Dedifferentiated amniotic fluid mesenchymal stem cell (primary cell): ENCODE data around the gene ZNF526.

Experiments used
- DNase-seq: peaks from one replicate; pipeline ENCODE4 v3.0.0-alpha.2; 2016; ENCODE audit errors: extremely low spot score

The ZNF526 gene

GRCh38 chr19:42246143-42246921, 26.2 kb downstream of the ZNF526 start:
- DNase-seq, result peak; percentile 79

DNA sequence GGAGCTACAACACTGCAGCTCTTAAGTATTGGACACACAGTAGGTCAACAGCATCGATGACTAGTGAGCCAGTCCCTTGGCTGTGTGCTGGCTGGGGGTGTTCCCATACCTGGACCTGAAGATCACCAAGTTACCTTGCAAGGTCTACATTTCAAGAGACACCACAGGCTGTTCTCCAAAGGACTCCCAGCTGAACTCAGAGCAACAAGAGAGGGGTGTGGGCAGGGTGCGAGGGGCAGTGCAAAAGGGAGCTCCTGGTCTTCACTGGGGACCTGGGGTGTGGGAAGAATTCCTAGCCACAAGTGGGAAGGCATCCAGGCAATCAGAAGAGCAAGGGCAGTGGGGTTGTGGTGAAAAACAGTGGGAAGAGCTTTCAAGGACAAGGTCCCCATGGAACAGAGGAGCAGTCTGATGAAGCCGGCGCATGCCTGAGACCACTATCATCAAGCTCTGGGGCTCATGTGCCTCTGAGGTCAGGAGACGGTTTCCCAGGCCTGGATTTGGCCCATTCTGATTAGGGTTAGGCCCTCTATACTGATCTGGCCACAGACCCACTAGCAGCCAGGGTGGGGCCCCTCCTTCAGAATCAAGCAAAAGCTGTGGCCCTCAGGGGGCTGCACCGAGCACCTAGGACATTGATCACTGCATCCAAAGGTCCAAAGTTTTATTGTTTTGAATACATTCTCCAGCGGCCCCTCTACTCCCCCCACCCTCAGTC, 27.0 kb downstream of the ZNF526 start:
- DNase-seq, result no peak

GRCh38 chr19:42247640-42248199, 27.6 kb downstream of the ZNF526 start:
- no peak for DNase-seq

DNA sequence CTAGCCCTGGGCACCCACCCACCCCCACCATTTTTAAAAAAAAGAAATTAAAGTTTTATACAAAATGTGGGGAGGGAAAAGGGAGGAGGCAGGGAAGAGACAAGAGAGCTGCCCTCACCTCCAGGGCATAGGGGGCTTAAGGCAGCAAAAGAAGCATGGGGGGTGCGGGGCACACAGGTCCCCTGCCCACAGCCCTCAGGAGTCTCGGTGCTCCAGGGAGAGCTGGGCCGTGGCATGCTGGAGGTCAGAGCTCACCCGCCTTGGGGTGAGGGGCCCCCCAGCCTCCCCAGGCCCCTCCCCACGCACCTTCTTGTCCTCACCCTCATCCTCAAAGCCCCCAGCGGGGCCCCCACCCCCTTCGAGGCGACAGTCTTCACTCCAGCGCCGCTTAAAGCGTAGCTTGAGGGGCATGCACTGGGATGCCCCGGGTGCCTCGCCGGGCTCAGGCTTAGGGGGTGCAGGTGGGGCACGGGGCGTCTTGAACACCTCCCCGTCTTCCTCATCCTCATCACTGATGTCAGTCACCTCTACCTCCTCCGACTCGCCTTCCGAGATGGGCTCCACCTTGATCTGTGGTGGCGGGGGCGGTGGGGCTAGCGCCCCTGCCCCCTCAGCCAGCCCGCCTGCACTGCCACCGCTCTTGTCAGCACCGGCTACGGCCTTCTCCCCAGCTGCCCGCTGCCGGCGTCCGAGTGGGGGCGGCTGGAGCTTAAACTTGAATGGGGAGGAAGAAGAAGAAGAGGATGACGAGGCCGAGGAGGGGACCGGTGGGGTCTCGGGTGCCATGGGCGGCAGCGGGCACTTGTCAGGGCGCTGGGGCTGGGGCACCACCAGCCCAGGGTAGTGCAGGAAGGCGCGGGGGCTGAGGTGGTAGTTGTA, 28.4 kb downstream of the ZNF526 start:
- DNase-seq, result no peak

GRCh38 chr19:42249149-42249750, 29.1 kb downstream of the ZNF526 start:
- no peak for DNase-seq

DNA sequence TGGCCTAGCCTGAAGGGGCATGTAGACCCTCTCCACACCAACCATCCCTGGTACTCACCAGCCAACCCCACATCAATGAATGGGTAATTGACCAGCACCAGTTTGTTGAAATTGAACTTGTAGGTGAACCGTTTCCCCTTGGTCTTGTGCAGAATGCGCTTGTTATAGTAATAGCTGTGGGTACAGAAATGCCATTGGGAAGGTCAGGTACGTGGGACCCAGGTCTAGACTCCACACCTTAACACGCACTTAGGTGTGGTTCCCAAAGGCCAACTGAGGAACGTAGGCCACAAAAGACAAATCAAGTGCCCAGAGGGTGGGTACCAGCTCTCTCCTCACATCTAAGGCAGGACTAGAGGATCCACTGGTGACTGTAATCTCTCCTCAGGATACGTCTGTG, 29.7 kb downstream of the ZNF526 start:
- no peak for DNase-seq

- DNase-seq, result no peak
These were observed 30.1 kb downstream of the ZNF526 start for GRCh38 chr19:42250183-42250665.

GRCh38 chr19:42250666-42251531, 30.8 kb downstream of the ZNF526 start:
- no peak for DNase-seq

GRCh38 chr19:42251572-42252358, 31.7 kb downstream of the ZNF526 start:
- no peak for DNase-seq

DNA sequence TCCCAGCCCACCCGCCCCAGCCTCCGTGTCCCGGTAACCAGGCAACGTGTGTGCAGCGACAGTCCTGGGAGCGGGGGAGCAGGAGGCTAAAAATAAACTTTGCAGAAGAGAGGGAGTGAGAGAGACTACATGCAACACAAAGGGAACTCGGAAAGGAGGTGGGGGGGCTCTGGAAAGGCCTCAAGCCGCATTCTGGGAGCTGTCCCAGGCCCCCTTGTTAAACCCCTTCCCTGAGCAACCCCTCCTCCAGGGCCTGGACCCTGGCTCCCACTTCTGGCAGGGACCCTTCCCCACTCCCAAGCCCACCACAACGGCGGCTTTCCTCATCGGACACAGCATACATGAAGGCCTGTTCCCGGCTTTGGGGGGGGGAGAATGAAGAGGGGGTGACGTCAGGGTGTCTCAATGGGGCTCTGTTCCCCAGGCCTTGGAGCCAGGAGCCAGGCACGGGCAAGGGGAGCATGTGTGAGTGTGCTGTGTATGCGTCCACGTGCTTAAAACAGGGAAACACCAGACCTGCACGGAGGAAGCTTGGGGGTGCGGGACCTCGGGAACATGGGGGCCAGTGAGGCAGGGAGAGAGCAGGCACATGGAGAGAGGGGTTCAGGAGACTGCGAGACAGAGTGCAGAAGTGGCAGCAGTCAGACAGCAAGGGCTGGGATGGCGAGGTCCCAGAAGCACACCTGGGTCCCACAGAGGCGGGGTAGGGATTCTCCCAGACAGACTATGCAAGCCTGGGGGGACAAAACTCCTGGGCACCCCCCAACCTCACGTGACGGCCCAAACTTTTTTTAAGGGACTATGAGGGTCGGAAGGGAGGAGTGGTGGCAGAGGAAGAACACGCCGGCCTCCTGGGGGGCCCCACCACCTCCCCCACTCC, 32.5 kb downstream of the ZNF526 start:
- DNase-seq, result no peak

- DNase-seq, result no peak
These were observed 33.4 kb downstream of the ZNF526 start for GRCh38 chr19:42253245-42254088.

GRCh38 chr19:42254089-42254849, 34.2 kb downstream of the ZNF526 start:
- DNase-seq, result no peak

DNA sequence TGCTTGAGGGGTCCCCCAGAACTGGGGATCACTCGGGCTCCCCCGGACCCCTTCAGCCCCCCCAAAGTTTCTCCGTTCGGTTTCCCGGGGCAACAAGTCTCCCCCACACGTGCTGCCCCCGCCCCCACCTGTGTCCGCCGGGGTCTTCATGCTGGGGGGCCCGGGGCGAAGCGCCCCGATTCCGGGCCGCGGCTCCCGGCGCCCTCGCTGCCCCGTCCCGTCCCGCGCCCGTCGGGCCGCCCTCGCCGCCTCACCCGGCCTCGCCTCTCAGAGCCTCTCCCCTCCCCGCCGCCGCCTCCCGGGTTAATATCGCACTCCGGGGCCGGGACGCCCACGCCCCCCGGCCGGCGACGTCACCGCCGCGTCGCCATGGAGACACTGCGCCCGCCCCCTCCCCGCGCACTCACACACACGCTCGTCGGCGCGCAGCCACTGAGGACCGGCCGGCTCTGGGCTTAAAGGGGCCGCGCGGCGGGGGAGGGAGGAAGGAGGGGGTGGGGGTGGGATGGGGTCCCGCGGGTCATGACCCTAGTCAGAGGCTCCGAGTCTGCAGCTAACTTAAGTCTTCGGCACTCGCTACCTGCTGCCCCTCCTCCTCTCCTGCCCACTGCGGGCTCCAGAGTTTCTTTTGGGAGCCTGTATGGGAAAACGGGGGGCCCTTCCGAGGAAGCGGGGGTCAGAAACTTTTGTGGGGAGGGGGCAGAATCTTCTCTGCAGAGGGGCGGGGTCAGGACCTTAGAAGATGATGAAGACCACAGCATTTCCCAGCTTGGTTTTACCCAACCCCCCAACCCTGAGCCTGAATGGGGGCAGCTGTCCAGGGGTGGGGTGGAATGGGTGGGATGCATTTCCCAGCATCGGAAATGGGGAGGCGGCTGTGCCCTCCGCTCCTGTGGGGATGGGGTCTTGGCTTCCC, 35.0 kb downstream of the ZNF526 start, which contains the start of gene ERF:
TSS of gene ERF (minus strand) at position 279 of the 916 bp plus-strand sequence. CDS start at position 150, 129 bp downstream.
- DNase-seq, result peak; percentile 87

GRCh38 chr19:42255766-42256745, 35.9 kb downstream of the ZNF526 start:
- DNase-seq, result no peak
